Esophagus muscularis mucosa (tissue), 3 donors: ENCODE measurements around the gene POLR3K.

Experiments
- POLR2A ChIP-seq: fragments of 450-650 bp; IDR thresholded peaks from one replicate; pipeline ENCODE4 v1.6.1; 2017; ENCODE audit warnings: antibody characterized with exemption, moderate library complexity, mild to moderate bottlenecking, low read depth
- POLR2AphosphoS5 ChIP-seq, 2 donors: sonication (generic); formaldehyde crosslinking; IDR thresholded peaks; one replicate each; pipeline ENCODE4 v1.6.1; 2017; ENCODE audit warnings: antibody characterized with exemption in 2 of 2
- TF ChIP-seq, protein P1 (sequence below), 3 experiments: fragments of 200-600 bp in 2 of 3; fragments of 450-650 bp in 1 of 3; sonication (generic) in 2 of 3; IDR thresholded peaks; one replicate each; pipeline ENCODE4 v1.5.1; 2017 to 2019; ENCODE audit warnings: antibody characterized with exemption in 3 of 3, mild to moderate bottlenecking in 2 of 3, moderate library complexity in 1 of 3

GRCh38 chr16:34648-34987, 18.8 kb downstream of the POLR3K start:
- TF ChIP-seq, protein P1, sequence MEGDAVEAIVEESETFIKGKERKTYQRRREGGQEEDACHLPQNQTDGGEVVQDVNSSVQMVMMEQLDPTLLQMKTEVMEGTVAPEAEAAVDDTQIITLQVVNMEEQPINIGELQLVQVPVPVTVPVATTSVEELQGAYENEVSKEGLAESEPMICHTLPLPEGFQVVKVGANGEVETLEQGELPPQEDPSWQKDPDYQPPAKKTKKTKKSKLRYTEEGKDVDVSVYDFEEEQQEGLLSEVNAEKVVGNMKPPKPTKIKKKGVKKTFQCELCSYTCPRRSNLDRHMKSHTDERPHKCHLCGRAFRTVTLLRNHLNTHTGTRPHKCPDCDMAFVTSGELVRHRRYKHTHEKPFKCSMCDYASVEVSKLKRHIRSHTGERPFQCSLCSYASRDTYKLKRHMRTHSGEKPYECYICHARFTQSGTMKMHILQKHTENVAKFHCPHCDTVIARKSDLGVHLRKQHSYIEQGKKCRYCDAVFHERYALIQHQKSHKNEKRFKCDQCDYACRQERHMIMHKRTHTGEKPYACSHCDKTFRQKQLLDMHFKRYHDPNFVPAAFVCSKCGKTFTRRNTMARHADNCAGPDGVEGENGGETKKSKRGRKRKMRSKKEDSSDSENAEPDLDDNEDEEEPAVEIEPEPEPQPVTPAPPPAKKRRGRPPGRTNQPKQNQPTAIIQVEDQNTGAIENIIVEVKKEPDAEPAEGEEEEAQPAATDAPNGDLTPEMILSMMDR (IDR thresholded peaks at IDR 0.05): no peak
- no peak for TF ChIP-seq POLR2A
- TF ChIP-seq POLR2AphosphoS5 (IDR thresholded peaks at IDR 0.05): no peak
